T-helper 2 cell treated with Interferon-gamma antibody and Interleukin-4, amounts not matched to agents 100 ng/mL and 5 ng/mL, for 36 hours (primary cell): ENCODE results near the gene GOLGA5. TPM values are rescaled to one million over a fixed set of nuclear protein-coding genes. Genes with fewer than 3 reads are reported as not detected.

Experiments used
- intact Hi-C: fragments of 100-400 bp; cut with micrococcal nuclease; formaldehyde crosslinking; loops from one replicate; pipeline ENCODE4 v1.15.1; 2023
- total RNA-seq: library from RNA; stranded (reverse); gene quantifications from 2 replicates; pipeline ENCODE4 v1.2.3, GENCODE V29; 2022

The GOLGA5 gene
- total RNA-seq, 1 donor from 2014 or later: 18.2 TPM

- intact Hi-C loops: no loop called here
Observed at GRCh38 chr14:92874962-92875661, 81.0 kb downstream of the GOLGA5 start.

- intact Hi-C loops: no loop called here
Observed at GRCh38 chr14:92877757-92878431, 83.8 kb downstream of the GOLGA5 start.

- intact Hi-C loops: no loop called here
Observed at GRCh38 chr14:92880351-92880750, 86.2 kb downstream of the GOLGA5 start.

GRCh38 chr14:92880851-92881250, 86.7 kb downstream of the GOLGA5 start:
- intact Hi-C loops: no loop called here

- intact Hi-C loops: no loop called here
Observed at GRCh38 chr14:92883066-92883465, 89.0 kb downstream of the GOLGA5 start.

- intact Hi-C loops: no loop called here
Observed at GRCh38 chr14:92884410-92884809, 90.3 kb downstream of the GOLGA5 start.

GRCh38 chr14:92885279-92886061, 91.4 kb downstream of the GOLGA5 start:
- intact Hi-C loops: no loop called here

- intact Hi-C loops: no loop called here
Observed at GRCh38 chr14:92886337-92886736, 92.2 kb downstream of the GOLGA5 start.

- intact Hi-C loops: no loop called here
Observed at GRCh38 chr14:92887157-92887556, 93.1 kb downstream of the GOLGA5 start.

- intact Hi-C loops: no loop called here
Observed at GRCh38 chr14:92888896-92889295, 94.8 kb downstream of the GOLGA5 start.

Other genes starting within 250 kb of the GOLGA5 start
- 1.4 and 2.0 TPM in 2 replicates for gene LGMN, start 45.7 kb upstream of the GOLGA5 start, total RNA-seq
- not detected in 2 replicates for gene CHGA, start 128.8 kb downstream of the GOLGA5 start, total RNA-seq